A673 (cell line): Measurements from ENCODE around the gene ANO7. TPM values are rescaled to one million over a fixed set of nuclear protein-coding genes. Genes with fewer than 3 reads are reported as not detected.

Source experiments
- BruUV-seq: library from RNA; stranded (reverse); fragments of 400-500 nt; replicated peaks from 2 replicates; lab custom pipeline; 2021; lab: Mats Ljungman, UMichigan
- CTCF ChIA-PET: fragments of 300-600 bp; sonication (Branson Sonifier 250); formaldehyde crosslinking; loops from one replicate; lab custom pipeline; 2022; ENCODE audit warnings: antibody characterized with exemption; lab: Charles Lee
- POLR2A ChIA-PET: fragments of 300-600 bp; sonication (Branson Sonifier 250); formaldehyde crosslinking; loops from one replicate; lab custom pipeline; 2022; ENCODE audit warnings: antibody characterized with exemption; ENCODE audit not compliant: low non-redundant PET; lab: Charles Lee
- DNase-seq: peaks from one replicate; pipeline ENCODE4 v3.0.0-alpha.2; 2015; ENCODE audit warnings: low spot score
- H3K27ac ChIP-seq: fragments of 200-600 bp; sonication (generic); 2 replicates; pipeline ENCODE4 v1.5.1; 2016; ENCODE audit warnings: mixed run types, low read depth, mild to moderate bottlenecking, mixed read lengths, antibody characterized with exemption, low read length; ENCODE audit not compliant: poor library complexity, severe bottlenecking
- H3K27me3 ChIP-seq: fragments of 200-600 bp; sonication (generic); replicated peaks from 2 replicates; pipeline ENCODE4 v1.6.1; 2017; ENCODE audit warnings: mixed run types, low read depth, mild to moderate bottlenecking, mixed read lengths, antibody characterized with exemption, low read length; ENCODE audit not compliant: insufficient read depth, poor library complexity
- H3K36me3 ChIP-seq: fragments of 200-600 bp; sonication (generic); 2 replicates; pipeline ENCODE4 v1.6.1; 2016; ENCODE audit warnings: mixed run types, mild to moderate bottlenecking, mixed read lengths, antibody characterized with exemption, low read length; ENCODE audit not compliant: insufficient read depth, poor library complexity, severe bottlenecking
- H3K4me1 ChIP-seq: fragments of 200-600 bp; sonication (generic); 2 replicates; pipeline ENCODE4 v1.6.1; 2017; ENCODE audit warnings: mixed run types, mild to moderate bottlenecking, mixed read lengths, antibody characterized with exemption, low read length; ENCODE audit not compliant: insufficient read depth, poor library complexity, severe bottlenecking
- H3K4me3 ChIP-seq: fragments of 200-600 bp; sonication (generic); 2 replicates; pipeline ENCODE4 v1.5.1; 2016; ENCODE audit warnings: low read depth, mixed run types, mild to moderate bottlenecking, mixed read lengths, low read length; ENCODE audit not compliant: poor library complexity, severe bottlenecking
- H3K9me3 ChIP-seq: fragments of 200-600 bp; sonication (generic); 2 replicates; pipeline ENCODE4 v1.6.1; 2016; ENCODE audit warnings: mixed run types, low read depth, mild to moderate bottlenecking, mixed read lengths, antibody characterized with exemption, low read length; ENCODE audit not compliant: poor library complexity, severe bottlenecking
- CTCF ChIP-seq: fragments of 300-800, 200-600 bp; sonication (generic); conservative IDR thresholded peaks from 2 replicates; pipeline ENCODE4 v1.5.1; 2017; ENCODE audit warnings: low read depth, mild to moderate bottlenecking, antibody characterized with exemption, low read length, moderate library complexity, mixed read lengths
- EZH2 ChIP-seq: fragments of 200-600 bp; sonication (generic); IDR thresholded peaks from 2 replicates; pipeline ENCODE4 v1.6.1; 2017; ENCODE audit warnings: borderline replicate concordance, low read depth, mild to moderate bottlenecking, mixed read lengths, antibody characterized with exemption, low read length; ENCODE audit not compliant: poor library complexity, severe bottlenecking
- intact Hi-C: fragments of 100-400 bp; cut with micrococcal nuclease; formaldehyde crosslinking; loops from one replicate; pipeline ENCODE4 v1.10.0; 2022; ENCODE audit not compliant: unreplicated experiment
- total RNA-seq: library from RNA; stranded (reverse); gene quantifications from 2 replicates; pipeline ENCODE4 v1.2.3, GENCODE V29; 2021

Gene ANO7
- total RNA-seq, 1 experiment from 2014 or later = 0.45 TPM

- no peak overlapping the region for H3K4me3 ChIP-seq
- ChIA-PET CTCF (no interaction called here), POLR2A (interaction anchor here (0.6 kb wide), 1 partner anchor 1461 kb away, joined by 4 read pairs; no protein-coding TSS in a partner anchor)
- no TSS peak for BruUV-seq
- DNase-seq = no peak
- intact Hi-C loops = no loop called here
- no peak for TF ChIP-seq CTCF
- TF ChIP-seq EZH2 = no peak
- no peaks in the 10 kb centered on the region for H3K9me3 ChIP-seq
- no peaks in the 10 kb centered on the region for H3K27me3 ChIP-seq
- H3K4me1 ChIP-seq = no peaks in the 10 kb centered on the region
- H3K36me3 ChIP-seq = peaks cover 99% of the 10 kb centered on the region
- no peak overlapping the region for H3K27ac ChIP-seq
These were observed 64.5 kb downstream of the ANO7 start for GRCh38 chr2:241252778-241253475.

- TF ChIP-seq CTCF (no peak), EZH2 (no peak)
- peaks cover 99% of the 10 kb centered on the region for H3K36me3 ChIP-seq
- H3K27me3 ChIP-seq = no peaks in the 10 kb centered on the region
- CTCF ChIA-PET = no interaction called here
- H3K4me1 ChIP-seq = no peaks in the 10 kb centered on the region
- no peak overlapping the region for H3K4me3 ChIP-seq
- no TSS peak for BruUV-seq
- H3K27ac ChIP-seq = no peak overlapping the region
- no peaks in the 10 kb centered on the region for H3K9me3 ChIP-seq
- no peak for DNase-seq
- POLR2A ChIA-PET = no interaction called here
- intact Hi-C loops = no loop called here
These were observed 66.5 kb downstream of the ANO7 start for GRCh38 chr2:241254904-241255351.

GRCh38 chr2:241255542-241256167 is 67.2 kb downstream of the ANO7 start:
- Histone ChIP-seq H3K27me3 (no peaks in the 10 kb centered on the region), H3K4me3 (no peak overlapping the region), H3K36me3 (peaks cover 99% of the 10 kb centered on the region), H3K9me3 (no peaks in the 10 kb centered on the region), H3K27ac (no peak overlapping the region), H3K4me1 (no peaks in the 10 kb centered on the region)
- CTCF ChIA-PET = no interaction called here
- DNase-seq = no peak
- no TSS peak for BruUV-seq
- POLR2A ChIA-PET = no interaction called here
- intact Hi-C loops = no loop called here
- no peak for TF ChIP-seq CTCF
- no peak for TF ChIP-seq EZH2
